Coronary artery (tissue), 2 donors: Measurements from ENCODE around the gene ANKS1B.

Source experiments
- DNase-seq: peaks from one replicate; pipeline ENCODE4 v3.0.0-alpha.2; 2017; ENCODE audit warnings: low spot score
- H3K27ac ChIP-seq, 2 donors: fragments of 200-600 bp; sonication (generic); one replicate each; pipeline ENCODE4 v1.5.1; 2016 to 2019
- H3K4me3 ChIP-seq: fragments of 200-600 bp; sonication (generic); 2 replicates; pipeline ENCODE4 v1.5.1; 2016; ENCODE audit warnings: mild to moderate bottlenecking, moderate library complexity
- TF ChIP-seq, protein P1 (sequence below): fragments of 200-600 bp; sonication (generic); IDR thresholded peaks from one replicate; pipeline ENCODE4 v1.5.1; 2019; ENCODE audit warnings: antibody characterized with exemption

ANKS1B gene

DNA sequence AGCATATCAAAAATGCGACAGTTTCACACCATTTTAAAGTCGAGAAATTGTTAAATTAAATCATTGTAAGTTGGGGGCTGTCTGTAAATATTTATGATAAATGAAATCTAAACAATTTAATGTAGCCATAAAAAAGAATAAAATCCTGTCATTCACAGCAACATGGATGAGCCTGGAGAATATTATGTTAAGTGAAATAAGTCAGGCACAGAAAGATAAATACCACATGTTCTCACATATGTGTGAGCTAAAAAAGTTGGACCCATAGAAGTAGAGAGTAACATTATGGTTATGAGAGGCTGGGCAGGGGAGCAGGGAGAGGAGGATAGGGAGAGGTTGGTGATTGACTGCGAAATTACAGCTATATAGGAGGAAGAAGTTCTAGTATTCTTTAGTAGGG is 201.3 kb downstream of the ANKS1B start:
- H3K27ac ChIP-seq, result no peak overlapping the region
- TF ChIP-seq, protein P1, sequence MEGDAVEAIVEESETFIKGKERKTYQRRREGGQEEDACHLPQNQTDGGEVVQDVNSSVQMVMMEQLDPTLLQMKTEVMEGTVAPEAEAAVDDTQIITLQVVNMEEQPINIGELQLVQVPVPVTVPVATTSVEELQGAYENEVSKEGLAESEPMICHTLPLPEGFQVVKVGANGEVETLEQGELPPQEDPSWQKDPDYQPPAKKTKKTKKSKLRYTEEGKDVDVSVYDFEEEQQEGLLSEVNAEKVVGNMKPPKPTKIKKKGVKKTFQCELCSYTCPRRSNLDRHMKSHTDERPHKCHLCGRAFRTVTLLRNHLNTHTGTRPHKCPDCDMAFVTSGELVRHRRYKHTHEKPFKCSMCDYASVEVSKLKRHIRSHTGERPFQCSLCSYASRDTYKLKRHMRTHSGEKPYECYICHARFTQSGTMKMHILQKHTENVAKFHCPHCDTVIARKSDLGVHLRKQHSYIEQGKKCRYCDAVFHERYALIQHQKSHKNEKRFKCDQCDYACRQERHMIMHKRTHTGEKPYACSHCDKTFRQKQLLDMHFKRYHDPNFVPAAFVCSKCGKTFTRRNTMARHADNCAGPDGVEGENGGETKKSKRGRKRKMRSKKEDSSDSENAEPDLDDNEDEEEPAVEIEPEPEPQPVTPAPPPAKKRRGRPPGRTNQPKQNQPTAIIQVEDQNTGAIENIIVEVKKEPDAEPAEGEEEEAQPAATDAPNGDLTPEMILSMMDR, result no peak
- no peak overlapping the region for H3K4me3 ChIP-seq
- no peak for DNase-seq

GRCh38 chr12:99772274-99772673 is 212.5 kb downstream of the ANKS1B start:
- no peak for DNase-seq
- Histone ChIP-seq H3K4me3 (no peak overlapping the region), H3K27ac (no peak overlapping the region)
- TF ChIP-seq, protein P1, result no peak

- H3K4me3 ChIP-seq, result no peak overlapping the region
- no peak overlapping the region for H3K27ac ChIP-seq
- DNase-seq, result no peak
- TF ChIP-seq, protein P1, result no peak
These were observed 213.1 kb downstream of the ANKS1B start for GRCh38 chr12:99771659-99772058.

GRCh38 chr12:99769396-99769980 is 215.2 kb downstream of the ANKS1B start:
- no peak for DNase-seq
- Histone ChIP-seq H3K4me3 (no peak overlapping the region), H3K27ac (no peak overlapping the region)
- TF ChIP-seq, protein P1, result no peak

DNA sequence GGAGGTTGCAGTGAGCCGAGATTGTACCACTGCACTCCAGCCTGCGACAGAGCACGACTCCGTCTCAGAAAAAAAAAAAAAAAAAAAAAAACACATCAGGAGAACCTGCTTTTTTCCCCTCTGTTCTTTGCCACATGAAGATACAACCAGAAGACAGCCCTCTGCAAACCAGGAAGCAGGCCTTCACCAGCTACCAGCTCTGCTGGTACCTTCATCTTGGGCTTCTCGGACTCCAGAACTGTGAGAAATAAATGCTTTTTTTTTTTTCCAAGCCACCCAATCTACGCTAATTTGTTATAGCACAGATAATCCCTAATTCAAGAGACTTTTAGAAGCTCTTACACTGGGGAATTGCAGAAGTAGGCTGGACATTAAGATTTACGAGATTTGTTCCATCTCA is 216.0 kb downstream of the ANKS1B start:
- TF ChIP-seq, protein P1, result no peak
- Histone ChIP-seq H3K27ac (no peak overlapping the region), H3K4me3 (no peak overlapping the region)
- DNase-seq, result no peak

GRCh38 chr12:99767809-99768208 is 216.9 kb downstream of the ANKS1B start:
- TF ChIP-seq, protein P1, result peak; percentile 35
- peak overlapping the region; percentile 14 for H3K4me3 ChIP-seq
- no peak for DNase-seq
- no peak overlapping the region for H3K27ac ChIP-seq

DNA sequence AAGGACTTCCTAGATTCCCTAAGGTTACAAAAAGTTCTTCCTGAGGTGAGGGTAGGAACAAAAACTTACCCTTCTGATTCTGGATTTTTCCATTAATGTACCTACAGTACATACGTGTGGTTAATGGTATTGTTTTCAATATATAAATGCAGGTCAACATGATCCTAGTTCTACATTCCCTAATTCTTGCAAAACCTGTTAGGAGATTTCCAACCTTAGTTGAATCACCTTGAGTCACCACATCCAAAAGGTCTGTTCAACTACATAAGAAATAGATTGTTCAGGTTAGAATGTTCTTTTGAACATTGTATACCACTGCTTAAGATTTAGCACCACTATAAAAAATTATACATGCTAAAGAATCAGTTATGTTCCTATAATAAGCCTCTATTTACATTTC is 218.3 kb downstream of the ANKS1B start:
- TF ChIP-seq, protein P1, result no peak
- Histone ChIP-seq H3K27ac (no peak overlapping the region), H3K4me3 (no peak overlapping the region)
- no peak for DNase-seq
